Measurements from ENCODE around the gene INHBE.

The INHBE gene

DNA sequence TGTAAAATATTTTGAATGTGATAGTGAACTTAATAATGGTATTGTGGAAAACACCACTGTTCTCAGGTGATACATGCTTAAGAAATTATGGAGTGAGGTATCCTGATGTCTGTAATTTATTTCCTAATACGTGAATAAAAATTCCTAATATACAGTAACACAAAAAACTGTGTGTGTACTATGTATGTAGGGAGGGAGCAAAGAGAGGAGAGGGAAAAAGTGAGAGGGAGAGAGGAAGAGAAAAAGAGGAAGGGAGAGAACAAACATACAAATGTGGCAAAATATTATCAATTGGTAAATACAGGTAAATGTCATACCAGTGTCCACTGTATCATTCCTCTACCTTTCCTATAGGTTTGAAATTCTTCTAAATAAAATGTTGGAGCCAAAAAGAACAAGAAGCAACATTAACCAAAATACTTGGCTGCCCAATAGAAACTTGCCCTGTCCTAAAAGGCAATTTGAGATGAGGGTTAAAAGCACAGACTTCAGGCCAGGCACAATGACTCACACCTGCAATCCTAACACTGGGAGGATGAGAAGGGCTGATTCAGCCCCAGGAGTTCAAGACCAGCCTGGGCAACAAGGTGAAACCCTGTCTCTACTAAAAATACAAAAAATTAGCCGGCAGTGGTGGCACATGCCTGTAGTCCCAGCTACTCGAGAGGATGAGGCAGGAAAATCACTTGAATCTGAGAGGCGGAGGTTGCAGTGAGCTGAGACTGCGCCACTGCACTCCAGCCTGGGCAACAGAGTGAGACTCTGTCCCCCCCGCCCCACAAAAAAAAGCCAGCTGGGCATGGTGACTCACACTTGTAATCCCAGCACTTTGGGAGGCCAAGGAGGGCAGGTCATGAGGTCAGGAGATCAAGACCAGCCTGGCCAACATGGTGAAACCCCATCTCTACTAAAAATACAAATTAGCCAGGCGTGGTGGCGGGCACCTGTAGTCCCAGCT lies 38.8 kb upstream of the INHBE start:
- H3K4ac ChIP-seq (ENCODE audit: low read depth, low read length), result no peak overlapping the region
- peak in 1 of 2 donors; percentile 13 for DNase-seq
- H3K79me2 ChIP-seq (ENCODE audit: control insufficient read depth, insufficient read depth, low read length, poor library complexity), result no peaks in the 10 kb centered on the region
- H3K36me3 ChIP-seq (ENCODE audit: control insufficient read depth in 1 of 2, insufficient read depth in 2 of 2, low read length in 2 of 2), result no peaks in the 10 kb centered on the region
- H2BK120ac ChIP-seq (ENCODE audit: insufficient read depth, low read length, poor library complexity), result no peak overlapping the region
- no peak overlapping the region for H2AK5ac ChIP-seq (ENCODE audit: low read length)
- no peaks in the 10 kb centered on the region for H3K79me1 ChIP-seq (ENCODE audit: low read length)
- H4K12ac ChIP-seq (ENCODE audit: low read depth, low read length), result no peak overlapping the region
- H3K18ac ChIP-seq (ENCODE audit: low read length), result no peak overlapping the region
- H3K27ac ChIP-seq (ENCODE audit: low read depth, low read length), result no peak overlapping the region
- no peak overlapping the region for H3K4me2 ChIP-seq (ENCODE audit: low read length)
- no peak overlapping the region for H3K14ac ChIP-seq (ENCODE audit: low read length)
- H3K23ac ChIP-seq (ENCODE audit: low read length), result no peak overlapping the region
- no CpG with 5 or more reads among the region's 8 CpGs for WGBS (ENCODE audit: extremely low coverage, insufficient coverage, insufficient read length)
- no peaks in the 10 kb centered on the region for H3K9me3 ChIP-seq (ENCODE audit: insufficient read depth, low read depth, low read length)
- H3K4me3 ChIP-seq (ENCODE audit: low read depth, low read length), result no peak overlapping the region
- H4K91ac ChIP-seq (ENCODE audit: low read depth, low read length), result no peak overlapping the region
- H3K27me3 ChIP-seq (ENCODE audit: insufficient read depth, low read length), result no peaks in the 10 kb centered on the region
- H2BK12ac ChIP-seq (ENCODE audit: low read length), result no peak overlapping the region
- H3K9ac ChIP-seq (ENCODE audit: low read length), result no peak overlapping the region
- H3K4me1 ChIP-seq (ENCODE audit: control insufficient read depth in 1 of 2, insufficient read depth in 2 of 2, low read length in 2 of 2), result no peaks in the 10 kb centered on the region
- H2AFZ ChIP-seq (ENCODE audit: insufficient read depth, low read length, poor library complexity), result no peak overlapping the region
- H4K8ac ChIP-seq (ENCODE audit: low read depth, low read length), result no peak overlapping the region
- H2BK5ac ChIP-seq (ENCODE audit: low read depth, low read length, poor library complexity), result no peak overlapping the region

DNA sequence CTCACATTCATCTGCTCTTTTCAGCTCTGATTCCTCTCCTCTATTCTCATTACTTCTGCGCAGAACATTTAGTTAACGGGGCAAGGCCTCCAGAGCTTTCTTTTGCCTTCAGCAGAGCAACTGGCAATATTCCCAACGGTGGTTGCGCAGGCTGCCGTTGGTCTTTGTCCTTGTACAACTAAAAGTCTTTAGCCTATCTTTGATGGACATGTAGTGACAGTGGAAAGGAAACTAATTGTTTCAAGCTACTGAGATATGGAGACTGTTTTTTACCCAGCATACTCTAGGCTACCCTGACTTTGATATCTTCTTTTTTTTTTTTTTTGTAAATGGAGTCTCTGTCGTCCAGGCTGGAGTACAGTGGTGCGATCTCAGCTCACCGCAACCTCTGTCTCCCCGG lies 36.9 kb upstream of the INHBE start:
- H4K12ac ChIP-seq (ENCODE audit: low read depth, low read length), result no peak overlapping the region
- no peak overlapping the region for H2BK5ac ChIP-seq (ENCODE audit: low read depth, low read length, poor library complexity)
- no peaks in the 10 kb centered on the region for H3K79me2 ChIP-seq (ENCODE audit: control insufficient read depth, insufficient read depth, low read length, poor library complexity)
- H3K4me3 ChIP-seq (ENCODE audit: low read depth, low read length), result no peak overlapping the region
- H3K27ac ChIP-seq (ENCODE audit: low read depth, low read length), result no peak overlapping the region
- H3K36me3 ChIP-seq (ENCODE audit: control insufficient read depth in 1 of 2, insufficient read depth in 2 of 2, low read length in 2 of 2), result peaks cover 3 to 6% of the 10 kb centered on the region in 2 experiments
- H4K91ac ChIP-seq (ENCODE audit: low read depth, low read length), result no peak overlapping the region
- no peak overlapping the region for H3K18ac ChIP-seq (ENCODE audit: low read length)
- H2BK120ac ChIP-seq (ENCODE audit: insufficient read depth, low read length, poor library complexity), result no peak overlapping the region
- H3K14ac ChIP-seq (ENCODE audit: low read length), result no peak overlapping the region
- no peak overlapping the region for H2BK12ac ChIP-seq (ENCODE audit: low read length)
- no peak overlapping the region for H4K8ac ChIP-seq (ENCODE audit: low read depth, low read length)
- no peaks in the 10 kb centered on the region for H3K9me3 ChIP-seq (ENCODE audit: insufficient read depth, low read depth, low read length)
- H3K4me1 ChIP-seq (ENCODE audit: control insufficient read depth in 1 of 2, insufficient read depth in 2 of 2, low read length in 2 of 2), result no peaks in the 10 kb centered on the region
- no peaks in the 10 kb centered on the region for H3K27me3 ChIP-seq (ENCODE audit: insufficient read depth, low read length)
- H3K79me1 ChIP-seq (ENCODE audit: low read length), result no peaks in the 10 kb centered on the region
- no peak for DNase-seq
- WGBS (ENCODE audit: extremely low coverage, insufficient coverage, insufficient read length), result no CpG with 5 or more reads among the region's 9 CpGs
- H2AK5ac ChIP-seq (ENCODE audit: low read length), result no peak overlapping the region
- H3K23ac ChIP-seq (ENCODE audit: low read length), result no peak overlapping the region
- H3K4me2 ChIP-seq (ENCODE audit: low read length), result no peak overlapping the region
- H3K9ac ChIP-seq (ENCODE audit: low read length), result no peak overlapping the region
- no peak overlapping the region for H2AFZ ChIP-seq (ENCODE audit: insufficient read depth, low read length, poor library complexity)
- H3K4ac ChIP-seq (ENCODE audit: low read depth, low read length), result no peak overlapping the region

DNA sequence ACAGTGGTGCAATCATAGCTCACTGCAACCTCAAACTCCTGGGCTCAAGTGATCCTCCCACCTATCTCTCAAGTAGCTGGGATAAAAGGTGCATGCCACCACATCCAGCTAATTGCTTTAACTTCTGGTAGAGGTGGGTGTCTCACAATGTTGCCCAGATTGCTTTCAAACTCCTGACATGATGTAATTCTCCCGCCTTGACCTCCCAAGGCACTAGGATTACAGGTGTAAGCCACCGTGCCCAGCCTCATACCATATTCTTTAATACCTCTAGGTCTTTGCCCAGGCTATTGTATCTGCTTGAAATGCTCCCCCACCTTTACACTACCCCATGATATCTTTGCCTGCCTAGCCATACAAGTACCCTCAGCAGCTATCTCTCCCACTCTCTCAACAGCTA lies 35.6 kb upstream of the INHBE start:
- no CpG with 5 or more reads among the region's 2 CpGs for WGBS (ENCODE audit: extremely low coverage, insufficient coverage, insufficient read length)
- Histone ChIP-seq H3K9me3 (ENCODE audit: insufficient read depth, low read depth, low read length) (no peaks in the 10 kb centered on the region), H3K4me3 (ENCODE audit: low read depth, low read length) (no peak overlapping the region), H3K14ac (ENCODE audit: low read length) (no peak overlapping the region), H2BK5ac (ENCODE audit: low read depth, low read length, poor library complexity) (no peak overlapping the region), H2AFZ (ENCODE audit: insufficient read depth, low read length, poor library complexity) (no peak overlapping the region), H3K36me3 (ENCODE audit: control insufficient read depth in 1 of 2, insufficient read depth in 2 of 2, low read length in 2 of 2) (peaks cover 3 to 9% of the 10 kb centered on the region in 2 experiments), H3K79me1 (ENCODE audit: low read length) (no peaks in the 10 kb centered on the region), H2AK5ac (ENCODE audit: low read length) (no peak overlapping the region), H3K79me2 (ENCODE audit: control insufficient read depth, insufficient read depth, low read length, poor library complexity) (no peaks in the 10 kb centered on the region), H3K23ac (ENCODE audit: low read length) (no peak overlapping the region), H3K18ac (ENCODE audit: low read length) (no peak overlapping the region), H2BK120ac (ENCODE audit: insufficient read depth, low read length, poor library complexity) (no peak overlapping the region), H3K4me1 (ENCODE audit: control insufficient read depth in 1 of 2, insufficient read depth in 2 of 2, low read length in 2 of 2) (no peaks in the 10 kb centered on the region), H3K4me2 (ENCODE audit: low read length) (no peak overlapping the region), H3K27me3 (ENCODE audit: insufficient read depth, low read length) (no peaks in the 10 kb centered on the region), H3K4ac (ENCODE audit: low read depth, low read length) (no peak overlapping the region), H4K91ac (ENCODE audit: low read depth, low read length) (no peak overlapping the region), H2BK12ac (ENCODE audit: low read length) (no peak overlapping the region), H4K12ac (ENCODE audit: low read depth, low read length) (no peak overlapping the region), H3K9ac (ENCODE audit: low read length) (no peak overlapping the region), H3K27ac (ENCODE audit: low read depth, low read length) (no peak overlapping the region), H4K8ac (ENCODE audit: low read depth, low read length) (no peak overlapping the region)
- no peak for DNase-seq

DNA sequence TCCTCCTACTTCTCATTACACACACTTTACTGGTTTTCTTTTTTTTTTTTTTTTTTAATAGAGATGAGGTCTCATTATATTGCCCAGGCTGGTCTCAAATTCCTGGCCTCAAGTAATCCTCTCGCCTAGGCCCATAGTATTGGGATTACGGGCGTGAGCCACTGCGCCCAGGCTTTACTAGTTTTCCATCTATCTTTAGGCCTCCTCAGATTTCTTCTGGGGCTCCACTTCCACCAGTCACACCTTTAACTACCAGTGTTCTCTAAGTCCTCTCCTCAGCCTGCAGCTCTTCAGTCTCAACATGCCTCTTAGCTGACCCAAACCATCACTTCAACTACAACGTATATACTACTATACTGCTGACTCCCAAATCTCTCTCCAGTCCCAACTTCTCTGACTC lies 34.6 kb upstream of the INHBE start:
- H3K9ac ChIP-seq (ENCODE audit: low read length), result peak overlapping the region; percentile 19
- H3K23ac ChIP-seq (ENCODE audit: low read length), result no peak overlapping the region
- peaks cover 3 to 11% of the 10 kb centered on the region in 2 experiments for H3K36me3 ChIP-seq (ENCODE audit: control insufficient read depth in 1 of 2, insufficient read depth in 2 of 2, low read length in 2 of 2)
- no peak overlapping the region for H4K12ac ChIP-seq (ENCODE audit: low read depth, low read length)
- 100% methylated on average over 1 of the region's 5 CpGs for WGBS (ENCODE audit: extremely low coverage, insufficient coverage, insufficient read length)
- no peak overlapping the region for H3K27ac ChIP-seq (ENCODE audit: low read depth, low read length)
- H3K27me3 ChIP-seq (ENCODE audit: insufficient read depth, low read length), result no peaks in the 10 kb centered on the region
- H2BK120ac ChIP-seq (ENCODE audit: insufficient read depth, low read length, poor library complexity), result no peak overlapping the region
- H3K79me2 ChIP-seq (ENCODE audit: control insufficient read depth, insufficient read depth, low read length, poor library complexity), result no peaks in the 10 kb centered on the region
- H4K91ac ChIP-seq (ENCODE audit: low read depth, low read length), result no peak overlapping the region
- no peak overlapping the region for H2BK12ac ChIP-seq (ENCODE audit: low read length)
- no peaks in the 10 kb centered on the region for H3K4me1 ChIP-seq (ENCODE audit: control insufficient read depth in 1 of 2, insufficient read depth in 2 of 2, low read length in 2 of 2)
- no peak overlapping the region for H4K8ac ChIP-seq (ENCODE audit: low read depth, low read length)
- no peak overlapping the region for H2AFZ ChIP-seq (ENCODE audit: insufficient read depth, low read length, poor library complexity)
- no peak overlapping the region for H3K4me2 ChIP-seq (ENCODE audit: low read length)
- DNase-seq, result no peak
- H3K4me3 ChIP-seq (ENCODE audit: low read depth, low read length), result no peak overlapping the region
- no peak overlapping the region for H3K18ac ChIP-seq (ENCODE audit: low read length)
- H2AK5ac ChIP-seq (ENCODE audit: low read length), result no peak overlapping the region
- H2BK5ac ChIP-seq (ENCODE audit: low read depth, low read length, poor library complexity), result no peak overlapping the region
- peak overlapping the region; percentile 10 for H3K4ac ChIP-seq (ENCODE audit: low read depth, low read length)
- no peak overlapping the region for H3K14ac ChIP-seq (ENCODE audit: low read length)
- H3K9me3 ChIP-seq (ENCODE audit: insufficient read depth, low read depth, low read length), result no peaks in the 10 kb centered on the region
- H3K79me1 ChIP-seq (ENCODE audit: low read length), result no peaks in the 10 kb centered on the region

Data from trophoblast cell (in vitro differentiated cells and primary cell).